Stomach (tissue), 9 donors: ENCODE measurements around the gene TRAF4. TPM values are rescaled to one million over a fixed set of nuclear protein-coding genes. Genes with fewer than 3 reads are reported as not detected.

ENCODE experiments used
- DNase-seq, 2 donors: peaks; one replicate each; pipeline versions ENCODE4 v3.0.0 to v3.0.0-alpha.2; 2013 to 2019
- H3K27ac ChIP-seq, 5 donors: fragments of 200-600 bp in 4 of 5; sonication (generic) in 4 of 5; one replicate each; pipeline ENCODE4 v1.5.1; 2013 to 2019; ENCODE audit warnings: mild to moderate bottlenecking in 1 of 5, moderate library complexity in 1 of 5
- H3K27me3 ChIP-seq, 3 donors: fragments of 200-600 bp; sonication (generic); one replicate each; pipeline ENCODE4 v1.5.1; 2017 to 2019; ENCODE audit warnings: mixed run types in 1 of 3
- H3K36me3 ChIP-seq, 4 donors: fragments of 200-600 bp; sonication (generic); 1 replicate in 3 of 4; 2 replicates in 1 of 4; pipeline ENCODE4 v1.5.1; 2016 to 2019
- H3K4me1 ChIP-seq, 4 donors: fragments of 200-600 bp; sonication (generic); one replicate each; pipeline ENCODE4 v1.5.1; 2016 to 2019
- H3K4me3 ChIP-seq, 4 donors: fragments of 200-600 bp; sonication (generic) in 3 of 4; one replicate each; pipeline ENCODE4 v1.5.1; 2016 to 2019; ENCODE audit warnings: mild to moderate bottlenecking in 1 of 4
- H3K9me3 ChIP-seq, 4 donors: fragments of 200-600 bp; sonication (generic); one replicate each; pipeline ENCODE4 v1.5.1; 2016 to 2019
- EP300 ChIP-seq: sonication (generic); formaldehyde crosslinking; IDR thresholded peaks from one replicate; pipeline ENCODE4 v1.6.1; 2017; ENCODE audit warnings: antibody characterized with exemption
- POLR2A ChIP-seq, 4 donors: fragments of 450-650 bp; IDR thresholded peaks; one replicate each; pipeline ENCODE4 v1.6.1; 2016; ENCODE audit warnings: antibody characterized with exemption in 4 of 4, control low read depth in 2 of 4, mild to moderate bottlenecking in 1 of 4, moderate library complexity in 1 of 4
- POLR2AphosphoS5 ChIP-seq, 3 donors: sonication (generic); formaldehyde crosslinking; IDR thresholded peaks; one replicate each; pipeline ENCODE4 v1.6.1; 2016; ENCODE audit warnings: antibody characterized with exemption in 3 of 3
- WGBS, 5 donors: extraction: QIAGEN DNeasy Blood & Tissue Kit in 3 of 5; methylation state at CpG; one replicate each; pipeline versions ENCODE4 v1.1.5 to v1.1.7; 2013 to 2018; 5-methylcytosine and 5-hydroxymethylcytosine counted together
- intact Hi-C: fragments of 100-400 bp; cut with DNase I; formaldehyde crosslinking; loops from one replicate; pipeline ENCODE4 v1.15.1; 2023; ENCODE audit warnings: low total_unique reads
- polyA plus RNA-seq, 3 donors: library from polyadenylated mRNA; stranded (reverse); fragments of 200-250 nt; gene quantifications; one replicate each; pipeline ENCODE4 v1.2.3, GENCODE V29; 2013
- total RNA-seq, 5 donors: library from RNA; depleted of rRNA; stranded (reverse); fragments of >200 nt; gene quantifications; one replicate each; pipeline versions ENCODE4 v1.1.0 to v1.2.3, GENCODE V29; 2014 to 2016
- TF ChIP-seq, protein P1 (sequence below), 7 experiments: fragments of 450-650 bp in 4 of 7; fragments of 200-600 bp in 3 of 7; sonication (generic) in 3 of 7; IDR thresholded peaks; one replicate each; pipeline ENCODE4 v1.5.1; 2016 to 2019; ENCODE audit warnings: antibody characterized with exemption in 7 of 7, control low read depth in 2 of 7, mild to moderate bottlenecking in 1 of 7
- donor health status: healthy with polysubstance abuse.
- donor health status: Bipolar disorder and iron deficiency.
- donor health status: healthy.

TRAF4 gene
- total and polyA plus RNA-seq, 8 donors: 29.0 to 383 (median 40.0) TPM

DNA sequence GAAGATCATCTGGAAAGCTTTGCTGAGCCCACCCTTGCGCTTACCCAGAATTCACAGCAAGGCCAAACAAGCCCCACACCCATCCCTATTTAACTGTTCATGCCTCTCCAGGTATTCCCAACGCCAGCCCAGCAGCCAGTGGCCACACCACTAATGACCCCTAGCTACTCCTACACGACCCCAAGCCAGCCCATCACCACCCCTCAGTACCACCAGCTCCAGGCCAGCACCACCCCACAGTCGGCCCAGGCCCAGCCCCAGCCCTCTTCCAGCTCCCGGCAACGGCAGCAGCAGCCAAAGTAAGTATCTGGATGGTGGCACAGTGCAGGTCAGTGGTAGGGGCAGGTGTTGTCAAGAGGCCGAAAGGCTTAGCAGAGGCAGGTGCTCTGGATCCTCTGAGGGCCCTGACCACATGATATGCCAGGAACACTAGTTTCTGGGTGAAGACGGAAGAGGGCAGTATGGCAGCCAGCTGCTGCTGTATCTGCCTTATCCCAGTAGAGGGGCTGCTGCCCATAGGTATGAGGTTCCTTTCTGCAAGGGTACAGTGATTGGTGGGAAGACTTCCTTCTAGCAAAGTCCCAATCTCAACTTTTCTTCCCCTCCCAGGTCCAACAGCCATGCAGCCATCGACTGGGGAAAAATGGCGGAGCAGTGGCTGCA, 42.9 kb upstream of the TRAF4 start:
- Histone ChIP-seq H3K4me3 (no peak overlapping the region), H3K4me1 (peaks cover 7 to 40% (median 20%) of the 10 kb centered on the region in 4 donors), H3K9me3 (no peaks in the 10 kb centered on the region), H3K36me3 (peaks cover 74 to 100% (median 98%) of the 10 kb centered on the region in 4 donors), H3K27ac (no peak overlapping the region), H3K27me3 (no peaks in the 10 kb centered on the region)
- no peak for TF ChIP-seq POLR2AphosphoS5 (IDR thresholded peaks at IDR 0.05)
- TF ChIP-seq, protein P1, sequence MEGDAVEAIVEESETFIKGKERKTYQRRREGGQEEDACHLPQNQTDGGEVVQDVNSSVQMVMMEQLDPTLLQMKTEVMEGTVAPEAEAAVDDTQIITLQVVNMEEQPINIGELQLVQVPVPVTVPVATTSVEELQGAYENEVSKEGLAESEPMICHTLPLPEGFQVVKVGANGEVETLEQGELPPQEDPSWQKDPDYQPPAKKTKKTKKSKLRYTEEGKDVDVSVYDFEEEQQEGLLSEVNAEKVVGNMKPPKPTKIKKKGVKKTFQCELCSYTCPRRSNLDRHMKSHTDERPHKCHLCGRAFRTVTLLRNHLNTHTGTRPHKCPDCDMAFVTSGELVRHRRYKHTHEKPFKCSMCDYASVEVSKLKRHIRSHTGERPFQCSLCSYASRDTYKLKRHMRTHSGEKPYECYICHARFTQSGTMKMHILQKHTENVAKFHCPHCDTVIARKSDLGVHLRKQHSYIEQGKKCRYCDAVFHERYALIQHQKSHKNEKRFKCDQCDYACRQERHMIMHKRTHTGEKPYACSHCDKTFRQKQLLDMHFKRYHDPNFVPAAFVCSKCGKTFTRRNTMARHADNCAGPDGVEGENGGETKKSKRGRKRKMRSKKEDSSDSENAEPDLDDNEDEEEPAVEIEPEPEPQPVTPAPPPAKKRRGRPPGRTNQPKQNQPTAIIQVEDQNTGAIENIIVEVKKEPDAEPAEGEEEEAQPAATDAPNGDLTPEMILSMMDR (IDR thresholded peaks at IDR 0.05): no peak
- no peak for TF ChIP-seq EP300
- no peak for TF ChIP-seq POLR2A (IDR thresholded peaks at IDR 0.05)
- intact Hi-C loops: no loop called here
- WGBS, 5 donors: 90 to 94% (median 92%) methylated on average over 9 to 10 of the region's 10 CpGs
- DNase-seq: no peak

DNA sequence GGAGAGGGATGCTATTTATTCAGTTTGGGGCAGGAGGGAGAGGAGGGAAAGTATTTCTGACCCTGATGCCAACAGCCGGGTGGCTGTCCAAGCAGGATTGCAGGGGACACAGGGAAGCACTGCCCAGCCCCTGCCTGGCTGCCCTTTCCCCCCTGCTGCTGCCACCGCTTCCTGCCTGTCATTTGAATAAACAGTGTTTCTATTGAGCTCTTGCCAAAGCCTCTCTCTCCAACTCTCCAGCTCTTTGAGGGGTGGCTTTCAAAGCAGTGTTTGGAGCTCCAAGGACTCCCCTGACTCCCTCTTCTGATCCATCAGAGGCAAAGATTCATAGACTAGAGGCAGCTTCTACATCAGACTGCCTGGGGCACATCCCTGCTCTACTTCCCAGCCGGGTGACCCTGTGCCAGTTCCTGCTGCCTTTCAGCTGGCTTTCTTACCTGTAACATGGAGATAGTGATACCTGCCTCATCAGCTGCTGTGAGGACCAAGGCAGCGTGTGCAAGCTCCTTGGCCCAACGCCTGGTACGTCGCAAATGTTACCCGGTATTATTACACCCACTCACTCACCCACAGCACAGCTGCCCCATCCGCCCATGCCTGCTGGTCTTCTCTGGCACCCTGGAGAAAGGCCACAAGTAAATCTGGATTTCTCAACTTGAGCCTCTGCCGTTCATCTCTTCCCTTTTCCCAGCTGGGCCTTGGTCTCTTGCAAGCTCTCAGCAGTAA, 41.6 kb upstream of the TRAF4 start:
- 57 to 71% (median 66%) methylated on average over 10 of the region's 10 CpGs for WGBS, 5 donors

DNA sequence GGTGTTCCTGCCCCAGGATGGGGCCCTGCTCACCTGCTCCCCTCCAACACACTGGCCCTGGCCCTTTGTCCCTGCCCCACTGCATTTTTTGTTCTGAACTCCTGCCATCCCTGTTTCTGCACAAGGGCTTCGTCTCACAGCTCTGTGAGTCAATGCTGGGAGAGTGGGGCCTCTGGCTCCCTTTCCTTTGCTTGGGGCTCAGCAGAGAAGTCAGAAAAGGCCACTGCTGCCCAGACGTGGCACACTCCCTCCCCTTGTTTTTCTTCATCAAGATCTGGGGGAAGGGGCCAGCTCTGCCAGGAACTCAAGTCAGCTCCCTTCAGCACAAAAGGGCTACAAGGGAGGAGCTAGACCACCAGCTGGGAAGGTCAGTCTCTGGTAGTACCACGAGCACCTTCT, 41.1 kb upstream of the TRAF4 start:
- 67 to 82% (median 72%) methylated on average over 3 of the region's 3 CpGs for WGBS, 5 donors
- H3K4me1 ChIP-seq: peaks cover 2 to 27% (median 16%) of the 10 kb centered on the region in 4 donors
- no peak overlapping the region for H3K27ac ChIP-seq
- intact Hi-C loops: no loop called here
- TF ChIP-seq EP300 (no peak), POLR2A (IDR thresholded peaks at IDR 0.05) (no peak), POLR2AphosphoS5 (IDR thresholded peaks at IDR 0.05) (no peak)
- TF ChIP-seq, protein P1 (IDR thresholded peaks at IDR 0.05): no peak
- no peaks in the 10 kb centered on the region for H3K9me3 ChIP-seq
- H3K4me3 ChIP-seq: no peak overlapping the region
- H3K27me3 ChIP-seq: no peaks in the 10 kb centered on the region
- DNase-seq: no peak
- peaks cover 56 to 85% (median 81%) of the 10 kb centered on the region in 4 donors for H3K36me3 ChIP-seq

More for the DNA sequence above, 41.6 kb upstream of the TRAF4 start:
- Histone ChIP-seq H3K4me3 (no peak overlapping the region), H3K4me1 (peaks cover 7 to 32% (median 20%) of the 10 kb centered on the region in 4 donors), H3K27ac (no peak overlapping the region), H3K27me3 (no peaks in the 10 kb centered on the region), H3K36me3 (peaks cover 61 to 91% (median 87%) of the 10 kb centered on the region in 4 donors), H3K9me3 (no peaks in the 10 kb centered on the region)
- TF ChIP-seq, protein P1 (IDR thresholded peaks at IDR 0.05): no peak
- no peak for TF ChIP-seq POLR2A (IDR thresholded peaks at IDR 0.05)
- TF ChIP-seq EP300: no peak
- no peak for TF ChIP-seq POLR2AphosphoS5 (IDR thresholded peaks at IDR 0.05)
- intact Hi-C loops: no loop called here
- no peak for DNase-seq

DNA sequence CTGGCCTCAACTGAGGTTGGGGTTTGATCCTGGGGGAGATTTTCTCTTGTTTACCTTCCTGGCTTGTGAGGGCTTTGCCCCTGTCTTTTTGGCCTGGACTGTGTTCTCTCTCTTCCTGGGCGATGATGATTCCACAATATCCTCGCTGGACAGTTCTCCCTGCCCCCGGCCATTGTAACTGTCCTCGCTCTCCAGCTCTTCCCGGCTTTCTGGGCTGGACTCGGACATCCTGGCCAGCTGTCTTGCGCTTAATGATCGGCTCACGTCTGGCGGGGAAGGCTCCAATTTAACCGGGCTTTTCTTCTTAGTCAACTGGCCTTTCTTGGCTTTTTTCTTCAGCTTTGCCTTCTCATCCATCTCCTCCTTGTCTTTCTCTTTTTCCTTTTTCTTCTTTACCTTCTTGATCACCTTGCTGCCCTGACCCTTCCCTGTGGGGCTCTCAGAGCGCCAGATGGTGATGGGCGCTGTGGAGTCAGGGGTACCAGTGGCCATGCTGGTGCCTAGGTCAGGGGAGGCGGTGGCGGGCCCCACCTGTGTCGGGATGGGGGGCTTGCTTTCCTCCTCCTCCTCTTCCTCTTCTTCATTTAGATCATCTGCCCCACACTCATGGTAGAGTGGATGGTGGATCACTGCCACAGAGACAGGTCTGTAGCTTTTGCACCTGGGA, 40.1 kb upstream of the TRAF4 start:
- peaks cover 49 to 76% (median 72%) of the 10 kb centered on the region in 4 donors for H3K36me3 ChIP-seq
- H3K9me3 ChIP-seq: no peaks in the 10 kb centered on the region
- WGBS, 5 donors: 83 to 87% (median 86%) methylated on average over 16 of the region's 16 CpGs
- peaks cover 0 to 19% (median 8%) of the 10 kb centered on the region in 4 donors for H3K4me1 ChIP-seq
- no peaks in the 10 kb centered on the region for H3K27me3 ChIP-seq
- intact Hi-C loops: no loop called here
- H3K27ac ChIP-seq: no peak overlapping the region
- H3K4me3 ChIP-seq: no peak overlapping the region
- no peak for DNase-seq
- TF ChIP-seq POLR2AphosphoS5 (IDR thresholded peaks at IDR 0.05): no peak
- no peak for TF ChIP-seq EP300
- TF ChIP-seq, protein P1 (IDR thresholded peaks at IDR 0.05): no peak
- no peak for TF ChIP-seq POLR2A (IDR thresholded peaks at IDR 0.05)
